Measurements from ENCODE around the gene DOK3. TPM values are rescaled to one million over a fixed set of nuclear protein-coding genes. Genes with fewer than 3 reads are reported as not detected.

The DOK3 gene
- total RNA-seq, 1 experiment from 2014 or later: 138 TPM

GRCh38 chr5:177513500-177513899 is 3.9 kb upstream of the DOK3 start:
- Histone ChIP-seq H3K9ac (ENCODE audit: low read length) (no peak overlapping the region), H3K27me3 (ENCODE audit: low read length) (no peaks in the 10 kb centered on the region), H4K20me1 (ENCODE audit: insufficient read depth, low read depth, low read length) (0 out of 2 replicates have a peak, but pooled peaks cover 3% of the 10 kb centered on the region), H3K27ac (ENCODE audit: low read length) (no peak overlapping the region), H3K4me1 (ENCODE audit: low read length) (peaks cover 55% of the 10 kb centered on the region), H3K9me2 (replicated peaks; ENCODE audit: insufficient read depth, low read length) (no peaks in the 10 kb centered on the region), H3K4me3 (ENCODE audit: low read length) (no peak overlapping the region), H3K9me3 (ENCODE audit: low read length) (no peaks in the 10 kb centered on the region), H2AFZ (ENCODE audit: low read length) (no peak overlapping the region), H3K36me3 (ENCODE audit: insufficient read depth, low read length) (peaks cover 19% of the 10 kb centered on the region; the same call in 1 of the 2 replicates), H3K79me2 (ENCODE audit: low read length) (peaks cover 41% of the 10 kb centered on the region), H3K4me2 (ENCODE audit: low read depth, low read length, poor library complexity, severe bottlenecking) (no peak overlapping the region)
- no peak for DNase-seq

- no peak for DNase-seq
- peaks cover 61% of the 10 kb centered on the region for H3K4me1 ChIP-seq (ENCODE audit: low read length)
- H3K27ac ChIP-seq (ENCODE audit: low read length): no peak overlapping the region
- H3K9me3 ChIP-seq (ENCODE audit: low read length): no peaks in the 10 kb centered on the region
- no peak overlapping the region for H3K9ac ChIP-seq (ENCODE audit: low read length)
- no peak overlapping the region for H3K4me2 ChIP-seq (ENCODE audit: low read depth, low read length, poor library complexity, severe bottlenecking)
- no peaks in the 10 kb centered on the region for H3K27me3 ChIP-seq (ENCODE audit: low read length)
- H2AFZ ChIP-seq (ENCODE audit: low read length): no peak overlapping the region
- no peak overlapping the region for H3K4me3 ChIP-seq (ENCODE audit: low read length)
- H3K79me2 ChIP-seq (ENCODE audit: low read length): peaks cover 44% of the 10 kb centered on the region
- H4K20me1 ChIP-seq (ENCODE audit: insufficient read depth, low read depth, low read length): 0 out of 2 replicates have a peak, but pooled peaks cover 3% of the 10 kb centered on the region
- no peaks in the 10 kb centered on the region for H3K9me2 ChIP-seq (replicated peaks; ENCODE audit: insufficient read depth, low read length)
- peaks cover 25% of the 10 kb centered on the region for H3K36me3 ChIP-seq (ENCODE audit: insufficient read depth, low read length)
These were observed 3.2 kb upstream of the DOK3 start for GRCh38 chr5:177512736-177513380.

- Histone ChIP-seq H3K4me3 (ENCODE audit: low read length) (peak overlapping the region; percentile 36; the same call in 1 of the 2 replicates), H3K36me3 (ENCODE audit: insufficient read depth, low read length) (peaks cover 33% of the 10 kb centered on the region), H3K27me3 (ENCODE audit: low read length) (no peaks in the 10 kb centered on the region), H3K9me3 (ENCODE audit: low read length) (no peaks in the 10 kb centered on the region), H3K9me2 (replicated peaks; ENCODE audit: insufficient read depth, low read length) (no peaks in the 10 kb centered on the region), H3K4me1 (ENCODE audit: low read length) (peaks cover 70% of the 10 kb centered on the region), H3K27ac (ENCODE audit: low read length) (peak overlapping the region; percentile 99), H3K4me2 (ENCODE audit: low read depth, low read length, poor library complexity, severe bottlenecking) (peak overlapping the region; percentile 100), H3K79me2 (ENCODE audit: low read length) (peaks cover 51% of the 10 kb centered on the region), H3K9ac (ENCODE audit: low read length) (peak overlapping the region; percentile 99), H2AFZ (ENCODE audit: low read length) (no peak overlapping the region), H4K20me1 (ENCODE audit: insufficient read depth, low read depth, low read length) (0 out of 2 replicates have a peak, but pooled peaks cover 3% of the 10 kb centered on the region)
- no peak for DNase-seq
These were observed 2.4 kb upstream of the DOK3 start for GRCh38 chr5:177511796-177512675.

GRCh38 chr5:177511181-177511580 is 1.6 kb upstream of the DOK3 start:
- no peak for DNase-seq
- Histone ChIP-seq H2AFZ (ENCODE audit: low read length) (no peak overlapping the region), H3K9me3 (ENCODE audit: low read length) (no peaks in the 10 kb centered on the region), H3K4me3 (ENCODE audit: low read length) (peak overlapping the region; percentile 36; the same call in 1 of the 2 replicates), H3K4me2 (ENCODE audit: low read depth, low read length, poor library complexity, severe bottlenecking) (peak overlapping the region; percentile 100), H3K9ac (ENCODE audit: low read length) (peak overlapping the region; percentile 99), H3K27me3 (ENCODE audit: low read length) (no peaks in the 10 kb centered on the region), H3K9me2 (replicated peaks; ENCODE audit: insufficient read depth, low read length) (no peaks in the 10 kb centered on the region), H3K27ac (ENCODE audit: low read length) (peak overlapping the region; percentile 99), H3K4me1 (ENCODE audit: low read length) (peaks cover 72% of the 10 kb centered on the region), H3K36me3 (ENCODE audit: insufficient read depth, low read length) (peaks cover 35% of the 10 kb centered on the region), H4K20me1 (ENCODE audit: insufficient read depth, low read depth, low read length) (0 out of 2 replicates have a peak, but pooled peaks cover 3% of the 10 kb centered on the region), H3K79me2 (ENCODE audit: low read length) (peaks cover 48% of the 10 kb centered on the region)

- peak overlapping the region; percentile 93 for H3K4me3 ChIP-seq (ENCODE audit: low read length)
- H3K9me3 ChIP-seq (ENCODE audit: low read length): no peaks in the 10 kb centered on the region
- peak overlapping the region; percentile 100 for H3K4me2 ChIP-seq (ENCODE audit: low read depth, low read length, poor library complexity, severe bottlenecking)
- no peak overlapping the region for H2AFZ ChIP-seq (ENCODE audit: low read length)
- peaks cover 43% of the 10 kb centered on the region for H3K79me2 ChIP-seq (ENCODE audit: low read length)
- H3K27me3 ChIP-seq (ENCODE audit: low read length): no peaks in the 10 kb centered on the region
- peak; percentile 93 for DNase-seq
- peaks cover 67% of the 10 kb centered on the region for H3K4me1 ChIP-seq (ENCODE audit: low read length)
- H3K9me2 ChIP-seq (replicated peaks; ENCODE audit: insufficient read depth, low read length): no peaks in the 10 kb centered on the region
- H4K20me1 ChIP-seq (ENCODE audit: insufficient read depth, low read depth, low read length): no peaks in the 10 kb centered on the region
- peak overlapping the region; percentile 99 for H3K27ac ChIP-seq (ENCODE audit: low read length)
- peaks cover 30% of the 10 kb centered on the region for H3K36me3 ChIP-seq (ENCODE audit: insufficient read depth, low read length)
- H3K9ac ChIP-seq (ENCODE audit: low read length): peak overlapping the region; percentile 99
These were observed 984 bp upstream of the DOK3 start for GRCh38 chr5:177510567-177511053.

- H3K4me2 ChIP-seq (ENCODE audit: low read depth, low read length, poor library complexity, severe bottlenecking): peak overlapping the region; percentile 100
- H4K20me1 ChIP-seq (ENCODE audit: insufficient read depth, low read depth, low read length): no peaks in the 10 kb centered on the region
- no peak overlapping the region for H2AFZ ChIP-seq (ENCODE audit: low read length)
- peaks cover 66% of the 10 kb centered on the region for H3K4me1 ChIP-seq (ENCODE audit: low read length)
- H3K4me3 ChIP-seq (ENCODE audit: low read length): peak overlapping the region; percentile 93
- no peaks in the 10 kb centered on the region for H3K27me3 ChIP-seq (ENCODE audit: low read length)
- no peaks in the 10 kb centered on the region for H3K9me3 ChIP-seq (ENCODE audit: low read length)
- peaks cover 25% of the 10 kb centered on the region for H3K36me3 ChIP-seq (ENCODE audit: insufficient read depth, low read length)
- H3K9ac ChIP-seq (ENCODE audit: low read length): peak overlapping the region; percentile 99
- DNase-seq: peak; percentile 96
- no peaks in the 10 kb centered on the region for H3K9me2 ChIP-seq (replicated peaks; ENCODE audit: insufficient read depth, low read length)
- H3K79me2 ChIP-seq (ENCODE audit: low read length): peaks cover 37% of the 10 kb centered on the region
- peak overlapping the region; percentile 99 for H3K27ac ChIP-seq (ENCODE audit: low read length)
These were observed 453 bp upstream of the DOK3 start for GRCh38 chr5:177509991-177510566.

- peak; percentile 86 for DNase-seq
- peak overlapping the region; percentile 100 for H3K4me2 ChIP-seq (ENCODE audit: low read depth, low read length, poor library complexity, severe bottlenecking)
- peak overlapping the region; percentile 99 for H3K9ac ChIP-seq (ENCODE audit: low read length)
- no peaks in the 10 kb centered on the region for H3K9me2 ChIP-seq (replicated peaks; ENCODE audit: insufficient read depth, low read length)
- peaks cover 17% of the 10 kb centered on the region for H3K36me3 ChIP-seq (ENCODE audit: insufficient read depth, low read length)
- no peaks in the 10 kb centered on the region for H3K27me3 ChIP-seq (ENCODE audit: low read length)
- no peak overlapping the region for H2AFZ ChIP-seq (ENCODE audit: low read length)
- peak overlapping the region; percentile 93 for H3K4me3 ChIP-seq (ENCODE audit: low read length)
- H3K79me2 ChIP-seq (ENCODE audit: low read length): peaks cover 29% of the 10 kb centered on the region
- H3K27ac ChIP-seq (ENCODE audit: low read length): peak overlapping the region; percentile 99
- no peaks in the 10 kb centered on the region for H3K9me3 ChIP-seq (ENCODE audit: low read length)
- H3K4me1 ChIP-seq (ENCODE audit: low read length): peaks cover 74% of the 10 kb centered on the region
- H4K20me1 ChIP-seq (ENCODE audit: insufficient read depth, low read depth, low read length): no peaks in the 10 kb centered on the region
These were observed 789 bp downstream of the DOK3 start for GRCh38 chr5:177508837-177509236.
